ENCODE measurements around the gene FBLN5.

The FBLN5 gene

GRCh38 chr14:91956616-91957015 is 9.1 kb upstream of the FBLN5 start:
- Histone ChIP-seq H3K4me3 (no peak overlapping the region), H3K9ac (ENCODE audit: insufficient read length) (no peak overlapping the region), H3K9me3 (ENCODE audit: low read depth, low read length) (no peaks in the 10 kb centered on the region), H3K36me3 (ENCODE audit: insufficient read depth, low read length) (no peaks in the 10 kb centered on the region), H3K27ac (no peak overlapping the region)
- no peak for DNase-seq (ENCODE audit: low read depth, low spot score)
- TF ChIP-seq POLR2AphosphoS5 (IDR thresholded peaks at IDR 0.05; ENCODE audit: borderline replicate concordance, low read depth, low read length) (no peak), EZH2 (IDR thresholded peaks at IDR 0.05) (no peak), FOXP2 (optimal IDR thresholded peaks at IDR 0.05; ENCODE audit: control extremely low read depth, extremely low read length, insufficient read depth) (no peak)

GRCh38 chr14:91955168-91955567 is 7.7 kb upstream of the FBLN5 start:
- no peak overlapping the region for H3K27ac ChIP-seq
- no peak overlapping the region for H3K4me3 ChIP-seq
- no peaks in the 10 kb centered on the region for H3K9me3 ChIP-seq (ENCODE audit: low read depth, low read length)
- no peak for DNase-seq (ENCODE audit: low read depth, low spot score)
- no peak overlapping the region for H3K9ac ChIP-seq (ENCODE audit: insufficient read length)
- H3K36me3 ChIP-seq (ENCODE audit: insufficient read depth, low read length), result no peaks in the 10 kb centered on the region
- TF ChIP-seq POLR2AphosphoS5 (IDR thresholded peaks at IDR 0.05; ENCODE audit: borderline replicate concordance, low read depth, low read length) (no peak), EZH2 (IDR thresholded peaks at IDR 0.05) (no peak), FOXP2 (optimal IDR thresholded peaks at IDR 0.05; ENCODE audit: control extremely low read depth, extremely low read length, insufficient read depth) (no peak)

- no peak for TF ChIP-seq POLR2AphosphoS5 (IDR thresholded peaks at IDR 0.05; ENCODE audit: borderline replicate concordance, low read depth, low read length)
- no peak for TF ChIP-seq FOXP2 (optimal IDR thresholded peaks at IDR 0.05; ENCODE audit: control extremely low read depth, extremely low read length, insufficient read depth)
- TF ChIP-seq EZH2 (IDR thresholded peaks at IDR 0.05), result no peak
- H3K4me3 ChIP-seq, result no peak overlapping the region
- no peak for DNase-seq (ENCODE audit: low read depth, low spot score)
- H3K9ac ChIP-seq (ENCODE audit: insufficient read length), result no peak overlapping the region
- H3K36me3 ChIP-seq (ENCODE audit: insufficient read depth, low read length), result no peaks in the 10 kb centered on the region
- H3K9me3 ChIP-seq (ENCODE audit: low read depth, low read length), result no peaks in the 10 kb centered on the region
- H3K27ac ChIP-seq, result no peak overlapping the region
Observed at GRCh38 chr14:91953170-91953985, 5.9 kb upstream of the FBLN5 start.

GRCh38 chr14:91946622-91947474 is 646 bp downstream of the FBLN5 start:
- H3K27ac ChIP-seq, result no peak overlapping the region
- TF ChIP-seq POLR2AphosphoS5 (IDR thresholded peaks at IDR 0.05; ENCODE audit: borderline replicate concordance, low read depth, low read length) (no peak), EZH2 (IDR thresholded peaks at IDR 0.05) (no peak), FOXP2 (optimal IDR thresholded peaks at IDR 0.05; ENCODE audit: control extremely low read depth, extremely low read length, insufficient read depth) (no peak)
- no peaks in the 10 kb centered on the region for H3K36me3 ChIP-seq (ENCODE audit: insufficient read depth, low read length)
- no peaks in the 10 kb centered on the region for H3K9me3 ChIP-seq (ENCODE audit: low read depth, low read length)
- no peak for DNase-seq (ENCODE audit: low read depth, low spot score)
- peak overlapping the region; percentile 91 for H3K4me3 ChIP-seq
- peak overlapping the region; percentile 66 for H3K9ac ChIP-seq (ENCODE audit: insufficient read length)

GRCh38 chr14:91945751-91946621 is 1.5 kb downstream of the FBLN5 start:
- Histone ChIP-seq H3K9ac (ENCODE audit: insufficient read length) (peak overlapping the region; percentile 66), H3K4me3 (peak overlapping the region; percentile 91), H3K9me3 (ENCODE audit: low read depth, low read length) (no peaks in the 10 kb centered on the region), H3K36me3 (ENCODE audit: insufficient read depth, low read length) (no peaks in the 10 kb centered on the region), H3K27ac (no peak overlapping the region; the same call in 1 of the 2 replicates)
- no peak for DNase-seq (ENCODE audit: low read depth, low spot score)
- TF ChIP-seq POLR2AphosphoS5 (IDR thresholded peaks at IDR 0.05; ENCODE audit: borderline replicate concordance, low read depth, low read length) (no peak), FOXP2 (optimal IDR thresholded peaks at IDR 0.05; ENCODE audit: control extremely low read depth, extremely low read length, insufficient read depth) (no peak), EZH2 (IDR thresholded peaks at IDR 0.05) (no peak)

GRCh38 chr14:91942946-91943345 is 4.5 kb downstream of the FBLN5 start:
- Histone ChIP-seq H3K4me3 (no peak overlapping the region), H3K9ac (ENCODE audit: insufficient read length) (no peak overlapping the region), H3K36me3 (ENCODE audit: insufficient read depth, low read length) (no peaks in the 10 kb centered on the region), H3K9me3 (ENCODE audit: low read depth, low read length) (no peaks in the 10 kb centered on the region), H3K27ac (no peak overlapping the region)
- no peak for DNase-seq (ENCODE audit: low read depth, low spot score)
- no peak for TF ChIP-seq FOXP2 (optimal IDR thresholded peaks at IDR 0.05; ENCODE audit: control extremely low read depth, extremely low read length, insufficient read depth)
- no peak for TF ChIP-seq POLR2AphosphoS5 (IDR thresholded peaks at IDR 0.05; ENCODE audit: borderline replicate concordance, low read depth, low read length)
- no peak for TF ChIP-seq EZH2 (IDR thresholded peaks at IDR 0.05)

GRCh38 chr14:91942128-91942527 is 5.4 kb downstream of the FBLN5 start:
- Histone ChIP-seq H3K36me3 (ENCODE audit: insufficient read depth, low read length) (no peaks in the 10 kb centered on the region), H3K4me3 (no peak overlapping the region), H3K27ac (no peak overlapping the region), H3K9me3 (ENCODE audit: low read depth, low read length) (no peaks in the 10 kb centered on the region), H3K9ac (ENCODE audit: insufficient read length) (no peak overlapping the region)
- DNase-seq (ENCODE audit: low read depth, low spot score), result no peak
- TF ChIP-seq POLR2AphosphoS5 (IDR thresholded peaks at IDR 0.05; ENCODE audit: borderline replicate concordance, low read depth, low read length) (no peak), FOXP2 (optimal IDR thresholded peaks at IDR 0.05; ENCODE audit: control extremely low read depth, extremely low read length, insufficient read depth) (no peak), EZH2 (IDR thresholded peaks at IDR 0.05) (no peak)
